Neural cell (in vitro differentiated cells): Measurements from ENCODE around the gene MAP3K14. TPM values are rescaled to one million over a fixed set of nuclear protein-coding genes. Genes with fewer than 3 reads are reported as not detected.

Experiments
- H2AFZ ChIP-seq: fragments of 200-600, 300-800 bp; sonication (generic), shearing (Covaris generic); 2 replicates; pipeline ENCODE4 v1.6.0; 2014; ENCODE audit warnings: low read depth, mild to moderate bottlenecking, antibody characterized with exemption, low read length, moderate library complexity
- H3F3A ChIP-seq: fragments of 200-600 bp; shearing (Covaris generic); 2 replicates; pipeline ENCODE4 v1.6.1; 2016; ENCODE audit warnings: mild to moderate bottlenecking, moderate library complexity, mixed read lengths, antibody characterized with exemption, low read length; ENCODE audit not compliant: insufficient read depth, poor library complexity, severe bottlenecking
- H3K27ac ChIP-seq: fragments of 200-600, 300-800 bp; sonication (generic), shearing (Covaris generic); 2 replicates; pipeline ENCODE4 v1.5.1; 2014; ENCODE audit warnings: mild to moderate bottlenecking, low read length, moderate library complexity
- H3K27me3 ChIP-seq: fragments of 300-800, 200-600 bp; sonication (generic), shearing (Covaris generic); 2 replicates; pipeline ENCODE4 v1.6.0; 2014; ENCODE audit warnings: mild to moderate bottlenecking, low read depth, low read length, moderate library complexity; ENCODE audit not compliant: insufficient read depth
- H3K36me3 ChIP-seq: fragments of 300-800, 200-600 bp; sonication (generic), shearing (Covaris generic); 2 replicates; pipeline ENCODE4 v1.5.1; 2014; ENCODE audit warnings: mild to moderate bottlenecking, antibody characterized with exemption, low read length, moderate library complexity; ENCODE audit not compliant: insufficient read depth
- H3K4me2 ChIP-seq: fragments of 300-800, 200-600 bp; sonication (generic), shearing (Covaris generic); 2 replicates; pipeline ENCODE4 v1.6.0; 2014; ENCODE audit warnings: mild to moderate bottlenecking, low read length
- H3K4me3 ChIP-seq: fragments of 300-800, 200-600 bp; sonication (generic), shearing (Covaris generic); 2 replicates; pipeline ENCODE4 v1.5.1; 2014; ENCODE audit warnings: mild to moderate bottlenecking, low read length, moderate library complexity
- H3K79me2 ChIP-seq: fragments of 200-600 bp; shearing (Covaris generic); replicated peaks from 2 replicates; pipeline ENCODE4 v1.6.0; 2014; ENCODE audit warnings: mild to moderate bottlenecking, low read length, moderate library complexity; ENCODE audit not compliant: insufficient read depth
- H3K9ac ChIP-seq: fragments of 300-800, 200-600 bp; sonication (generic), shearing (Covaris generic); 2 replicates; pipeline ENCODE4 v1.6.1; 2016; ENCODE audit warnings: mild to moderate bottlenecking, low read length, mixed read lengths
- H3K9me2 ChIP-seq: fragments of 200-600 bp; shearing (Covaris generic); 2 replicates; pipeline ENCODE4 v1.6.1; 2016; ENCODE audit warnings: mild to moderate bottlenecking, low read length, mixed read lengths; ENCODE audit not compliant: insufficient read depth
- H3K9me3 ChIP-seq: fragments of 200-600, 300-800 bp; sonication (generic), shearing (Covaris generic); 2 replicates; pipeline ENCODE4 v1.6.1; 2016; ENCODE audit warnings: mild to moderate bottlenecking, mixed run types, low read length, moderate library complexity, mixed read lengths
- H4K20me1 ChIP-seq: fragments of 200-600 bp; shearing (Covaris generic); 2 replicates; pipeline ENCODE4 v1.6.1; 2016; ENCODE audit warnings: mild to moderate bottlenecking, mixed run types; ENCODE audit not compliant: insufficient read depth
- CTCF ChIP-seq: fragments of 450-650 bp; IDR thresholded peaks from 2 replicates; pipeline ENCODE4 v1.5.1; 2014; ENCODE audit warnings: antibody characterized with exemption, mild to moderate bottlenecking, moderate library complexity; ENCODE audit not compliant: poor library complexity, severe bottlenecking
- EP300 ChIP-seq: fragments of 450-650 bp; conservative IDR thresholded peaks from 2 replicates; pipeline ENCODE4 v1.6.1; 2014; ENCODE audit warnings: antibody characterized with exemption, mild to moderate bottlenecking, moderate library complexity; ENCODE audit not compliant: poor library complexity, severe bottlenecking
- EZH2 ChIP-seq: fragments of 200-600, 300-800 bp; shearing (Covaris generic), sonication (generic); IDR thresholded peaks from 2 replicates; pipeline ENCODE4 v1.6.1; 2014; ENCODE audit warnings: antibody characterized with exemption, low read length, borderline replicate concordance, mild to moderate bottlenecking; ENCODE audit not compliant: insufficient read depth, poor library complexity, severe bottlenecking
- MXI1 ChIP-seq: fragments of 450-650 bp; conservative IDR thresholded peaks from 2 replicates; pipeline ENCODE4 v1.6.1; 2014; ENCODE audit warnings: antibody characterized with exemption, mild to moderate bottlenecking; ENCODE audit not compliant: poor library complexity, severe bottlenecking
- POLR2AphosphoS5 ChIP-seq: IDR thresholded peaks from 2 replicates; pipeline ENCODE4 v1.6.1; 2012
- RAD21 ChIP-seq: fragments of 450-650 bp; conservative IDR thresholded peaks from 2 replicates; pipeline ENCODE4 v1.6.1; 2014; ENCODE audit warnings: antibody characterized with exemption, mild to moderate bottlenecking, moderate library complexity
- REST ChIP-seq: IDR thresholded peaks from 2 replicates; pipeline ENCODE4 v1.6.1; 2012; ENCODE audit warnings: borderline replicate concordance
- SMC3 ChIP-seq: fragments of 450-650 bp; conservative IDR thresholded peaks from 2 replicates; pipeline ENCODE4 v1.6.1; 2014; ENCODE audit warnings: antibody characterized with exemption, mild to moderate bottlenecking, moderate library complexity; ENCODE audit not compliant: poor library complexity
- TAF1 ChIP-seq: IDR thresholded peaks from 2 replicates; pipeline ENCODE4 v1.6.1; 2012; ENCODE audit warnings: low read depth
- polyA plus RNA-seq: library from polyadenylated mRNA; depleted of rRNA; stranded (reverse); fragments of >200 nt; gene quantifications from 2 replicates; pipeline ENCODE4 v1.2.3, GENCODE V29; 2014

The MAP3K14 gene
- polyA plus RNA-seq, 1 donor from 2014 or later, result 6.7 TPM

- Histone ChIP-seq H3K27me3 (no peaks in the 10 kb centered on the region), H3K27ac (no peak overlapping the region), H3K4me2 (no peak overlapping the region), H3K9ac (no peak overlapping the region), H4K20me1 (no peaks in the 10 kb centered on the region), H3K9me3 (no peaks in the 10 kb centered on the region), H3K9me2 (no peaks in the 10 kb centered on the region), H3K4me3 (no peak overlapping the region), H2AFZ (no peak overlapping the region), H3K36me3 (no peaks in the 10 kb centered on the region), H3F3A (no peaks in the 10 kb centered on the region), H3K79me2 (peaks cover 18% of the 10 kb centered on the region)
- no peak for TF ChIP-seq SMC3
- TF ChIP-seq TAF1, result no peak
- no peak for TF ChIP-seq REST
- TF ChIP-seq RAD21, result no peak
- no peak for TF ChIP-seq MXI1
- no peak for TF ChIP-seq POLR2AphosphoS5
- TF ChIP-seq EZH2, result no peak
- TF ChIP-seq CTCF, result no peak
- no peak for TF ChIP-seq EP300
Observed at GRCh38 chr17:45318561-45319230, 1.9 kb upstream of the MAP3K14 start.

GRCh38 chr17:45317111-45317928 lies 500 bp upstream of the MAP3K14 start:
- Histone ChIP-seq H4K20me1 (no peaks in the 10 kb centered on the region), H2AFZ (peak overlapping the region; percentile 67), H3K4me3 (peak overlapping the region; percentile 86), H3K79me2 (peaks cover 26% of the 10 kb centered on the region), H3K9ac (peak overlapping the region; percentile 72), H3K27me3 (no peaks in the 10 kb centered on the region), H3F3A (no peaks in the 10 kb centered on the region), H3K27ac (peak overlapping the region; percentile 87), H3K9me3 (no peaks in the 10 kb centered on the region), H3K9me2 (no peaks in the 10 kb centered on the region), H3K4me2 (peak overlapping the region; percentile 63), H3K36me3 (no peaks in the 10 kb centered on the region)
- no peak for TF ChIP-seq REST
- peak; percentile 88 for TF ChIP-seq POLR2AphosphoS5
- no peak for TF ChIP-seq TAF1
- TF ChIP-seq EP300, result peak; percentile 53
- TF ChIP-seq RAD21, result peak; percentile 60
- peak; percentile 64 for TF ChIP-seq SMC3
- TF ChIP-seq CTCF, result peak; percentile 61
- no peak for TF ChIP-seq EZH2
- peak; percentile 99 for TF ChIP-seq MXI1
